Endothelial cell of umbilical vein (primary cell): ENCODE measurements around the gene INPP5F. TPM values are rescaled to one million over a fixed set of nuclear protein-coding genes. Genes with fewer than 3 reads are reported as not detected.

Experiments
- BruUV-seq: library from RNA; stranded (reverse); fragments of 400-500 nt; replicated peaks from 2 replicates; lab custom pipeline; 2021; lab: Mats Ljungman, UMichigan
- CTCF ChIA-PET: fragments of 300-600, 350-600 bp; sonication (Branson Sonifier 250); formaldehyde crosslinking; loops from one replicate; lab custom pipeline; 2021; ENCODE audit warnings: antibody characterized with exemption, inconsistent platforms; lab: Charles Lee
- POLR2A ChIA-PET: fragments of 300-600, 350-600 bp; sonication (Branson Sonifier 250); formaldehyde crosslinking; loops from one replicate; lab custom pipeline; 2021; ENCODE audit warnings: antibody characterized with exemption, inconsistent platforms; lab: Charles Lee
- DNase-seq: peaks from one replicate; pipeline ENCODE4 v3.0.0-alpha.2; 2011; ENCODE audit warnings: low read depth, low spot score
- FAIRE-seq: peaks from 2 replicates; lab custom pipeline; 2011; peaks lifted over from hg19 to GRCh38; lab: Jason Lieb, UNC
- H2AFZ ChIP-seq: 2 replicates; pipeline ENCODE4 v1.6.0; 2012; ENCODE audit warnings: low read depth, low read length, control low read depth, inconsistent platforms
- H3K27ac ChIP-seq: 2 replicates; pipeline ENCODE4 v1.5.1; 2011; ENCODE audit warnings: low read depth, mild to moderate bottlenecking, control low read depth, low read length, moderate library complexity; ENCODE audit not compliant: insufficient read depth
- H3K27me3 ChIP-seq, 2 experiments: 2 replicates each; pipeline versions ENCODE4 v1.6.0 to v1.6.1; 2011; ENCODE audit warnings: low read length in 2 of 2, mixed read lengths in 1 of 2; ENCODE audit not compliant: control insufficient read depth in 2 of 2, insufficient read depth in 2 of 2
- H3K36me3 ChIP-seq, 2 experiments: 2 replicates in 1 of 2; 3 replicates in 1 of 2; pipeline ENCODE4 v1.5.1; 2011; ENCODE audit warnings: low read length in 2 of 2, mild to moderate bottlenecking in 1 of 2, moderate library complexity in 1 of 2; ENCODE audit not compliant: control insufficient read depth in 2 of 2, insufficient read depth in 2 of 2; ENCODE audit errors: extremely low read depth in 1 of 2
- H3K4me1 ChIP-seq: 3 replicates; pipeline ENCODE4 v1.5.1; 2011; ENCODE audit warnings: mild to moderate bottlenecking, low read length; ENCODE audit not compliant: control insufficient read depth, insufficient read depth; ENCODE audit errors: extremely low read depth
- H3K4me2 ChIP-seq: 2 replicates; pipeline ENCODE4 v1.6.1; 2011; ENCODE audit warnings: low read length, control low read depth, mixed read lengths; ENCODE audit not compliant: insufficient read depth
- H3K4me3 ChIP-seq, 3 experiments: fragments of 200-600 bp in 1 of 3; sonication (generic), shearing (Covaris generic) in 1 of 3; replicated peaks in 1 of 3; 2 replicates each; pipeline ENCODE4 v1.5.1; 2011 to 2016; ENCODE audit warnings: control low read depth in 3 of 3, low read length in 3 of 3, mild to moderate bottlenecking in 2 of 3, inconsistent platforms in 1 of 3, low read depth in 1 of 3, moderate library complexity in 1 of 3; ENCODE audit not compliant: insufficient read depth in 1 of 3
- H3K79me2 ChIP-seq: 2 replicates; pipeline ENCODE4 v1.6.0; 2012; ENCODE audit warnings: low read length, inconsistent platforms; ENCODE audit not compliant: control insufficient read depth, insufficient read depth
- H3K9ac ChIP-seq: replicated peaks from 2 replicates; pipeline ENCODE3; 2011; ENCODE audit warnings: low read length, control low read depth; ENCODE audit not compliant: insufficient read depth; ENCODE audit errors: extremely low read depth
- H3K9me1 ChIP-seq: replicated peaks from 3 replicates; pipeline ENCODE4 v1.6.0; 2011; ENCODE audit warnings: mild to moderate bottlenecking, low read length; ENCODE audit not compliant: control insufficient read depth, insufficient read depth; ENCODE audit errors: extremely low read depth
- H3K9me3 ChIP-seq: replicated peaks from 2 replicates; pipeline ENCODE4 v1.5.1; 2012; ENCODE audit warnings: low read length, inconsistent platforms; ENCODE audit not compliant: control insufficient read depth, insufficient read depth
- H4K20me1 ChIP-seq: replicated peaks from 2 replicates; pipeline ENCODE3; 2011; ENCODE audit warnings: mild to moderate bottlenecking, low read length; ENCODE audit not compliant: control insufficient read depth, insufficient read depth; ENCODE audit errors: extremely low read depth
- CTCF ChIP-seq, 2 donors: IDR thresholded peaks; 1 replicate in 1 of 2; 2 replicates in 1 of 2; pipeline ENCODE4 v1.5.1; 2011; ENCODE audit warnings: low read length in 2 of 2, mild to moderate bottlenecking in 2 of 2, moderate library complexity in 2 of 2, control low read depth in 1 of 2, inconsistent platforms in 1 of 2, low read depth in 1 of 2; ENCODE audit not compliant: insufficient read depth in 1 of 2; ENCODE audit errors: extremely low read depth in 1 of 2
- EZH2 ChIP-seq: IDR thresholded peaks from 2 replicates; pipeline ENCODE4 v1.6.1; 2012; ENCODE audit warnings: borderline replicate concordance, low read depth, mild to moderate bottlenecking, moderate library complexity, low read length, inconsistent platforms; ENCODE audit not compliant: severe bottlenecking
- FOS ChIP-seq: IDR thresholded peaks from 2 replicates; pipeline ENCODE4 v1.6.1; 2011; ENCODE audit warnings: mild to moderate bottlenecking, low read length, moderate library complexity, borderline replicate concordance; ENCODE audit not compliant: insufficient read depth
- GATA2 ChIP-seq: IDR thresholded peaks from 2 replicates; pipeline ENCODE4 v1.7.0; 2011; ENCODE audit warnings: low read depth, mild to moderate bottlenecking, moderate library complexity, mixed read lengths, low read length; ENCODE audit not compliant: insufficient read length, insufficient read depth
- JUN ChIP-seq: IDR thresholded peaks from 2 replicates; pipeline ENCODE4 v1.6.1; 2011; ENCODE audit warnings: borderline replicate concordance, low read depth; ENCODE audit not compliant: insufficient read length, insufficient read depth
- MAX ChIP-seq: IDR thresholded peaks from 2 replicates; pipeline ENCODE4 v1.6.1; 2011; ENCODE audit not compliant: insufficient read depth, insufficient read length
- MYC ChIP-seq: IDR thresholded peaks from one replicate; pipeline ENCODE4 v1.6.1; 2011; ENCODE audit warnings: mild to moderate bottlenecking, low read depth, low read length
- POLR2A ChIP-seq: IDR thresholded peaks from 2 replicates; pipeline ENCODE4 v1.6.1; 2012; ENCODE audit warnings: low read depth, mild to moderate bottlenecking, control low read depth, low read length
- POLR2AphosphoS5 ChIP-seq: IDR thresholded peaks from 2 replicates; pipeline ENCODE4 v1.6.1; 2012; ENCODE audit warnings: low read depth, mild to moderate bottlenecking, control low read depth, low read length, moderate library complexity; ENCODE audit not compliant: insufficient read depth
- dilution Hi-C: fragments of 300-500 bp; cut with MboI; formaldehyde crosslinking; loops from one replicate; pipeline ENCODE4 v1.15.0; 2019; ENCODE audit warnings: low sequenced_read_pairs; ENCODE audit not compliant: extremely low pct_ligation_motif_present
- intact Hi-C: fragments of 100-400 bp; cut with micrococcal nuclease; formaldehyde crosslinking; loops from one replicate; pipeline ENCODE4 v1.10.0; 2022
- polyA plus RNA-seq, 4 experiments: library from polyadenylated mRNA; depleted of rRNA in 3 of 4; stranded (reverse) in 3 of 4; unstranded in 1 of 4; fragments of >200 nt; gene quantifications; 2 replicates each; pipeline versions ENCODE4 v1.2.1 to v1.2.3, GENCODE V29; 2011 to 2012; ENCODE audit warnings: missing spikeins in 1 of 4
- total RNA-seq: library from RNA; stranded (reverse); gene quantifications from 2 replicates; pipeline ENCODE4 v1.2.3, GENCODE V29; 2021

INPP5F gene
- total and polyA plus RNA-seq, 2 donors (not counting 3 experiments of a cell fraction or from before 2014, with no cell fraction given) = 6.1 to 20.3 TPM

GRCh38 chr10:119755446-119755845 lies 29.6 kb downstream of the INPP5F start:
- H3K9me1 ChIP-seq = no peaks in the 10 kb centered on the region
- FAIRE-seq (no peak), DNase-seq (no peak)
- BruUV-seq = no TSS peak
- peaks cover 12% of the 10 kb centered on the region for H3K79me2 ChIP-seq
- no peaks in the 10 kb centered on the region for H3K9me3 ChIP-seq
- H3K4me3 ChIP-seq = no peak overlapping the region
- POLR2A ChIA-PET = no interaction called here
- H3K9ac ChIP-seq = no peak overlapping the region
- no peak overlapping the region for H2AFZ ChIP-seq
- TF ChIP-seq POLR2AphosphoS5 (no peak), JUN (no peak), GATA2 (no peak), MAX (no peak), EZH2 (no peak), CTCF (IDR thresholded peaks at IDR 0.05; ENCODE audit: extremely low read depth in 1 of 2, insufficient read depth in 1 of 2, low read depth in 1 of 2, low read length in 2 of 2) (no peak), FOS (no peak), POLR2A (no peak), MYC (no peak)
- H3K4me1 ChIP-seq = peaks cover 9% of the 10 kb centered on the region
- H3K36me3 ChIP-seq = no peaks in the 10 kb centered on the region
- dilution Hi-C loops = no loop called here
- intact Hi-C loops = no loop called here
- no peaks in the 10 kb centered on the region for H4K20me1 ChIP-seq
- H3K27ac ChIP-seq = no peak overlapping the region
- no peaks in the 10 kb centered on the region for H3K27me3 ChIP-seq
- CTCF ChIA-PET = interaction anchor here (8.3 kb wide), 1 partner anchor 104 kb away, joined by 280 read pairs; no protein-coding TSS in a partner anchor
- no peak overlapping the region for H3K4me2 ChIP-seq
